HG02981 (cell line): ENCODE data around the gene ELOB.

ENCODE experiments used
- ATAC-seq: cut with Tn5 transposase; IDR thresholded peaks from one replicate; pipeline ENCODE4 v1.9.1; 2021; ENCODE audit warnings: mild to moderate bottlenecking, moderate library complexity; ENCODE audit not compliant: unreplicated experiment

ELOB gene

GRCh38 chr16:2769675-2770056 lies 7.4 kb downstream of the ELOB start:
- ATAC-seq: no peak

GRCh38 chr16:2769100-2769529 lies 8.0 kb downstream of the ELOB start:
- ATAC-seq: no peak

- ATAC-seq: no peak
Measured at GRCh38 chr16:2768403-2769089, 8.5 kb downstream of the ELOB start.

GRCh38 chr16:2767891-2768290 lies 9.2 kb downstream of the ELOB start:
- no peak for ATAC-seq

- ATAC-seq: no peak
Measured at GRCh38 chr16:2767140-2767731, 9.8 kb downstream of the ELOB start.

DNA sequence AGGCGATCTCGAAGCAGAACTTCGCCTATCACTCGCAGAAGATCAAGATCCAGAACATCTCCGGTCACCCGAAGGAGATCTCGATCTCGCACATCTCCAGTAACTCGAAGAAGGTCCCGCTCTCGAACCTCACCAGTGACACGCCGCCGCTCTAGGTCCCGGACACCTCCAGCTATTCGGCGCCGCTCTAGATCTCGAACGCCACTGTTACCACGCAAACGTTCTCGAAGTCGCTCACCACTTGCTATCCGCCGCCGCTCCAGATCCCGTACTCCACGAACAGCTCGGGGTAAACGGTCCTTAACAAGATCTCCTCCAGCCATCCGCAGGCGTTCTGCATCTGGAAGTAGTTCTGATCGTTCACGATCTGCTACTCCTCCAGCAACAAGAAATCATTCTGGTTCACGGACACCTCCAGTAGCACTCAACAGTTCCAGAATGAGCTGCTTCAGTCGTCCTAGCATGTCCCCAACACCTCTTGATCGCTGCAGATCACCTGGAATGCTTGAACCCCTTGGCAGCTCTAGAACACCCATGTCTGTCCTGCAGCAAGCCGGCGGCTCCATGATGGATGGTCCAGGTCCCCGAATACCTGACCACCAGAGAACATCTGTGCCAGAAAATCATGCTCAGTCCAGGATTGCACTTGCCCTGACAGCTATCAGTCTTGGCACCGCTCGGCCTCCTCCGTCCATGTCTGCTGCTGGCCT lies 10.5 kb downstream of the ELOB start:
- no peak for ATAC-seq

- ATAC-seq: no peak
Measured at GRCh38 chr16:2765462-2766404, 11.3 kb downstream of the ELOB start.

- no peak for ATAC-seq
Measured at GRCh38 chr16:2764718-2765117, 12.4 kb downstream of the ELOB start.

GRCh38 chr16:2763173-2763572 lies 13.9 kb downstream of the ELOB start:
- ATAC-seq: no peak

DNA sequence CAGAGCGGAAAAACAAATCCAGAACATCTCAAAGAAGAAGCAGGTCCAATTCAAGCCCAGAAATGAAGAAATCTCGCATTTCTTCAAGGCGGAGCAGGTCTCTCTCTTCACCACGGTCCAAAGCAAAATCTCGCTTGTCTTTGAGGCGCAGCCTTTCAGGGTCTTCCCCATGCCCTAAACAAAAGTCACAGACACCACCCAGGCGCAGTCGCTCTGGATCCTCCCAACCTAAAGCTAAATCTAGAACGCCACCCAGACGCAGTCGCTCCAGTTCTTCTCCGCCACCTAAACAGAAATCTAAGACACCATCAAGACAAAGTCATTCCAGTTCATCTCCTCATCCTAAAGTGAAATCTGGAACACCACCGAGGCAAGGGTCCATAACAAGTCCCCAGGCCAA lies 14.4 kb downstream of the ELOB start:
- no peak for ATAC-seq

DNA sequence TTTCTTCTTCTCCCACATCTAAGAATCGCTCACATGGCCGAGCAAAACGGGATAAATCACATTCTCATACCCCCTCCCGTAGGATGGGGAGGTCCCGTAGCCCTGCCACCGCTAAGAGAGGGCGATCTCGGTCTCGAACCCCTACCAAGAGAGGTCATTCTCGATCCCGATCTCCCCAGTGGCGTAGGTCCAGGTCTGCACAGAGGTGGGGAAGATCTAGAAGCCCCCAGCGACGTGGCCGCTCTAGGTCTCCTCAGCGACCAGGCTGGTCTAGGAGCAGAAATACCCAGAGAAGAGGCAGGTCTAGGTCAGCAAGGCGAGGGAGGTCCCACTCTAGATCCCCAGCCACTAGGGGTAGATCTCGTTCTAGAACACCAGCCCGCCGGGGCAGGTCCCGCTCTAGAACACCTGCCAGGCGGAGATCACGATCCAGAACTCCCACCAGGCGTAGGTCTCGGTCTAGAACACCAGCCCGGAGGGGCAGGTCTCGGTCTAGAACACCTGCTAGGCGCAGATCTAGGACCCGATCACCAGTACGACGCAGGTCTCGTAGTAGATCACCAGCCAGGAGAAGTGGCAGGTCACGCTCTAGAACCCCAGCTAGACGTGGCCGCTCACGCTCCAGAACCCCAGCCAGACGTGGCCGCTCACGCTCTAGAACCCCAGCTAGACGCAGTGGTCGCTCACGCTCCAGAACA lies 15.0 kb downstream of the ELOB start:
- no peak for ATAC-seq

DNA sequence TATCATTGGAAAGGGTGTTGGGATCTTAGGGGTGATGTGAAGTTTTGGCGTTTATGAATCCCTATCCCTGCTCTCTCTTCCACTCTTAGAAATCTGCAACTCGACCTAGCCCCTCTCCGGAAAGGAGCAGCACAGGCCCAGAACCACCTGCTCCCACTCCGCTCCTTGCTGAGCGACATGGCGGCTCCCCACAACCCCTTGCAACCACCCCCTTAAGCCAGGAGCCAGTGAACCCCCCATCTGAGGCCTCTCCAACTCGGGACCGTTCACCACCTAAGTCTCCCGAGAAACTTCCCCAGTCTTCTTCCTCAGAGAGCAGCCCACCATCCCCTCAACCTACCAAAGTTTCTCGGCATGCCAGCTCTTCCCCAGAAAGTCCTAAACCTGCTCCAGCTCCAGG lies 15.6 kb downstream of the ELOB start:
- ATAC-seq: no peak

GRCh38 chr16:2757344-2757743 lies 19.7 kb downstream of the ELOB start:
- ATAC-seq: no peak

DNA sequence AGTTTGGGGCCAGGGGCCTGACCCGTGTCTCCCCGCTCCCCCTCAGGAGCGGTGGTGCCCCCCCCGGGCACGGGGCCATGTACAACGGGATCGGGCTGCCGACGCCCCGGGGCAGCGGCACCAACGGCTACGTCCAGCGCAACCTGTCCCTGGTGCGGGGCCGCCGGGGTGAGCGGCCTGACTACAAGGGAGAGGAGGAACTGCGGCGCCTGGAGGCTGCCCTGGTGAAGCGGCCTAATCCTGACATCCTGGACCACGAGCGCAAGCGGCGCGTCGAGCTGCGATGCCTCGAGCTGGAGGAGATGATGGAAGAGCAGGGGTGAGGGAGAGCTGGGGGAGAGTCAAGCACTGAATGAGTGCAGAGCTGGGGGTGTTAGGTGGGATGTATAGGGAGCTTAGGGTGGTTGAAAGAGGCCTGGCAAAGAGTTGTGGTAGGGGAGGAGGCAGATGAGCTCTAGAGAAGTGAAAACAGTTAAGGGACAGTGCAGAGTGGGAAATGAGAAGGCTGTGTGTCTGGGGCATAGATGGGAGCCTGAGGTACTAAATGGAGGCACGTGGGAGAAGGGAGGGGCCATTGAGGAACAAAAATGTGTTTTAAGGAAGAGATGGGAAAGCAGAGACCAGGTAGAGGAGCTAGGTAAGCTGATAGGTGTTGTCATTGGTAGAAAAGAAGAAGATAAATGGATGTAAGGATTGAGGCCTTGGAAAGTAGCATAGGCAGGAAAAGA lies 20.6 kb downstream of the ELOB start:
- no peak for ATAC-seq

GRCh38 chr16:2755158-2755557 lies 21.9 kb downstream of the ELOB start:
- no peak for ATAC-seq

- ATAC-seq: no peak
Measured at GRCh38 chr16:2753733-2754020, 23.4 kb downstream of the ELOB start.

- peak; percentile 35 for ATAC-seq
Measured at GRCh38 chr16:2752850-2753732, 24.0 kb downstream of the ELOB start.

DNA sequence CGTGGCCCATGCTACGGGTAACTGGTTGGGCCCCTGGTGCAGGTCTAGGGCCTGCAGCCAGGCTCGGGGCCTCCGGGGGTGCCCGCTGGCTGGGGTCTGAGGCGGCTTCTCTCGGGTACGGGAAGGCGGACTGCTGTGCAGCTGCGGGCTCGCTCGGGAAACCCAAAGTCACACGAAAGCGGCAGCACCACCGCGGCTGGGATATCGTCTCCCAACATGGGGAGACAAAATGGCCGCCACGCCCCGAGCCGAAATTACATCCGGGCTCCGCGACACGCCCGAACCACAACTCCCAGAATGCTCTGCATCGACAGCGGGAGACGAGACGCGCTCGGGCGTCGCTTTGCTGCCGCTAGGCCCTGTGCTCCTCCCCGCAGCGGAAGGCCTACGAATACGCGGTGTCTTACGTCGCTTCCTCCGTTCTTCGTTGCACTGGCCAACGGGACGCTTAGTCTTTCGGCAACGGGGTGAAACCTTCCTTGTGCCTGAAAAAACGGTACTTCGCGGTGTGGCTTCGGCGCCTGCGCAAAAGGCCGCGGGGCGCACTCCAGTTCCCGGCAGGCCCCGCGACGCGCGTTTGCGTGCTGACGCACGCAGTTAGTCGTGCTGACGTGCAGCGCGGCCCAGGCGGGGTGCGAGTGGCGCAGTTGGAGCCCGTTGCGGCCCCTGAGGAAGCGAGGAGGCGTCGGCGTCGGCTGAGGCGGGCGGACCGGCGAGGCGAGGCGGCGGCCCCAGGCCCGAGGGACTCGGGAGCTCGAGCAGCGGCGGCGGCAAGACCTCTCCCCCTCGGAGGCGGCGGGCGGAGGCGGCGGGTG lies 24.8 kb downstream of the ELOB start, which contains the start of gene SRRM2:
SRRM2 (plus strand) TSS at position 604 of the 815 bp plus-strand sequence. CDS start 3,727 bp downstream, outside the sequence.
- peak; percentile 78 for ATAC-seq
